Hair follicular keratinocyte (primary cell): ENCODE data around the gene ZNF276. TPM values are rescaled to one million over a fixed set of nuclear protein-coding genes. Genes with fewer than 3 reads are reported as not detected.

ENCODE experiments used
- total RNA-seq: library from RNA; depleted of rRNA; stranded (reverse); fragments of >200 nt; gene quantifications from 2 replicates; pipeline ENCODE4 v1.2.3, GENCODE V29; 2015

Gene ZNF276, protein sequence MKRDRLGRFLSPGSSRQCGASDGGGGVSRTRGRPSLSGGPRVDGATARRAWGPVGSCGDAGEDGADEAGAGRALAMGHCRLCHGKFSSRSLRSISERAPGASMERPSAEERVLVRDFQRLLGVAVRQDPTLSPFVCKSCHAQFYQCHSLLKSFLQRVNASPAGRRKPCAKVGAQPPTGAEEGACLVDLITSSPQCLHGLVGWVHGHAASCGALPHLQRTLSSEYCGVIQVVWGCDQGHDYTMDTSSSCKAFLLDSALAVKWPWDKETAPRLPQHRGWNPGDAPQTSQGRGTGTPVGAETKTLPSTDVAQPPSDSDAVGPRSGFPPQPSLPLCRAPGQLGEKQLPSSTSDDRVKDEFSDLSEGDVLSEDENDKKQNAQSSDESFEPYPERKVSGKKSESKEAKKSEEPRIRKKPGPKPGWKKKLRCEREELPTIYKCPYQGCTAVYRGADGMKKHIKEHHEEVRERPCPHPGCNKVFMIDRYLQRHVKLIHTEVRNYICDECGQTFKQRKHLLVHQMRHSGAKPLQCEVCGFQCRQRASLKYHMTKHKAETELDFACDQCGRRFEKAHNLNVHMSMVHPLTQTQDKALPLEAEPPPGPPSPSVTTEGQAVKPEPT
- total RNA-seq: 10.5 TPM in 2 replicates

DNA sequence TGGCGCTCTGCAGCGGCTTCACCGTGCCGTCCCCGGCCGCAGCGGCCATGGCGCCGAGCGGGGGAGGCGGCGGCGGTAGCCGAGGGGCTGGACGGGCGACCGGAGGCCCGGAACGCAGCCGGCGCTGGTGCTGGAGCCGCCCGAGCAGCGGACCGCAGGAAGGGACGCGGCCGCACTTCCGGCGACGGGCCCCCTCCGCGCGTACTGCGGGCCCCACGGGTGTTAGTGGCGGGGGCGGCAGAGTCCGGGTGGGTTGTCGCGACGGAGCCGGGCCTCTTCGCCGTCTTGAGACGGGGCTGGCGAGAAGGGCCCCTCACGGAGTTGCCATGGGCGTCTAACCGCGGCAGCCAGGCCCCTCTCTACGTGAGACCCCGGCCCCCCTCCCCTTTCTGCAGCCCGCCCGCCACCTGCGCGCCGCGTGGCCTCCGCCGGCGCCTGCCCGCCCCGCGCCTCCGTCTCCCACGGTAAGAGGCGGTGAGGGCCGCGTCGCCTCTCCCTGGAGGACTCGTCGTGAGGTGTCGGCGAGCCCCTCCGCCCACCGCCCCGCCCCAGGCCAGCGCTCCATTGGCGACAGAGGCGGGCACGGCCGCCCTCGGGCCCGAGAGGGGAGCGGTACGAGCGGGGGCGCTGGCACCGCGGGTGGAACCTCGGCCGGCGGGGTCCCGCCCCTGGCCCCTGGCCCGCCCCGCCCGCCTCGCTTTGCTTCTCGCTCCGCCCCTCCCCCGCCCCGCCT, at the start of gene ZNF276, which contains the start of gene VPS9D1:
ZNF276 (plus strand) TSS at position 725 of the 733 bp plus-strand sequence. CDS start 104 bp downstream, outside the sequence.
VPS9D1 (minus strand) TSS at position 86 of the 733 bp plus-strand sequence; CDS start at position 49, 37 bp downstream.

DNA sequence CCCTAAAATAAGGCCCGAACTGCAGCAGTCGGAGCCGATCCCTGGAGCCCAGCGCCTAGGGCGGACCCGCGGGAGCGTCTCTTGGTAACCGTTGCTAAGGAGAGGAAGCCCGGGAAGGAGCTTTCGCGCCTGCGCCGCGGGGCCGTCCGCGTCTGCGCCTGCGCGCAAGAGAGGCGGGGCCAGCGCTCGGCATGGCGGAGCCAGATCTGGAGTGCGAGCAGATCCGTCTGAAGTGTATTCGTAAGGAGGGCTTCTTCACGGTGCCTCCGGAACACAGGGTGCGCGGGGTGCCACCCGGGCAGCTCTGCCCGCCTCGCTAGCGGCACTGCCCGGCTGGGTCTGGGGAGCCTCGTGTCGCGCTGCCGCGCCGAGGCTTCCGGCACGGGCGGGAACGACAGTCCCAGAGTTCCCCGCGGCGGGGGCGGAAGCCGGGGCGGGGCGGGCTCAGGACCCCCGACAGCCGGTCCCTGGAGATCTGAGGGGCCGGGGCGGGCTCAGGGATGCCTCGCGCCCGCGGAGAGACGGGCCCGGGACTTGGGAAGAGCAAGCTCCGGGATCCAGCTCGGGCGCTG, 34.7 kb upstream of the ZNF276 start, which contains the start of gene CDK10:
CDK10 (plus strand) TSS at position 170 of the 572 bp plus-strand sequence; CDS start at position 192, 22 bp downstream.

DNA sequence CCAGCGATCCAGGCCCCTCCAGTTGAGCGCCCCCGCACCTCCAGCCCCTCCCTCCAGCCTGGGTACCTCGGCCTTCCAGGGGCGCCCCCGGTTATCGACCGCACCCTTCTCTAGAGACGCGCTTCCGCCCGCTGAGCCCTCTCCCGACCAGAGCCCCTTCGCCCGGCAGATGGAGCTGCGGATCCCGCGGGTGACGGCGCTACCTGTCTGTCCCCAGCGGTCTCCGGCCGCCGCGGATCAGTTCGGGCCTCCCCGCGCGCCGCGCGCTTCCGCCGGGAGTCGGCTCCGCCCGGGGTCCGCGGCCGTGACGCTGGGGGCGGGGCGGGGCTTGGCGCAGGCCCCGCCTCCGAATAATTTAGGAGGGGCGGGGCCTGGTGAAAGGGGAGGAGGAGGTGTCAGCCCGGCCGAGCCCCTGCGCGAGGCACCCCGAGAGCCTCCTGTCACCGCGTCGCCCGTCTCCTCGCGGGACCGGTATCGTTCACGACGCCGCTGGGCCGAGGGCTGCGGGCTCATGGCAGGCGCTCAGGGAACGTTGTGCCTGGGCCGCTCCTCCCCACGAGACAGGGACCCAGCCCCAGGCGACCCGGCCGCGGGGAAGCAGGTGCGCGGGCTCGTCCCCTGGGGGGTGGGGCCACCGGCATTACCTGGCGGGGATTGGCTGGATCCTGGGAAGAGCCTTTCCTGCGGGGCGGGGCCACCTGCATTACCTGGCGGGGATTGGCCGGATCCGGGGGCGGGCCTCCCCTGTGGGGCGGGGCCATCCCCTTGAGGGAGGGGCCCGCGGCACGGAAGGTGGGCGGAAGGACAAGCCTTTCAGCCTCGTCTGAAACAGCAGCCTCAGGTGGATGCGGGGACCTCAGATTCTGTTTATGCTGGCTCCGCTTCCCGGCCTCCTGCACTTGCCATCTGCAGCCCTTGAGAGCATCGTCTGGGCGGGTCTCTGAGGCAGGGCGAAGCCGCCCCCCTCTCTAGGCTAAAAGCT, 19.6 kb upstream of the ZNF276 start, which contains the start of gene SPATA2L:
SPATA2L (minus strand) TSS at position 281 of the 982 bp plus-strand sequence. CDS start 473 bp downstream, outside the sequence.

Other genes with a start within 250 kb of the ZNF276 start
- 43.9 and 51.7 TPM in 2 replicates for gene ANKRD11, start 231.0 kb upstream of the ZNF276 start, total RNA-seq
- gene SPG7, start 213.1 kb upstream of the ZNF276 start, total RNA-seq: 63.1 and 126 TPM in 2 replicates
- gene RPL13, start 160.9 kb upstream of the ZNF276 start, total RNA-seq: 7,681 and 7,976 TPM in 2 replicates
- gene CPNE7, start 145.8 kb upstream of the ZNF276 start, total RNA-seq: 0.70 and 4.8 TPM in 2 replicates
- not detected in 2 replicates for gene DPEP1, start 107.9 kb upstream of the ZNF276 start, total RNA-seq
- 97.5 and 103 TPM in 2 replicates for gene CHMP1A, start 63.8 kb upstream of the ZNF276 start, total RNA-seq
- gene SPATA33, start 63.7 kb upstream of the ZNF276 start, total RNA-seq: 3.6 and 5.2 TPM in 2 replicates
- gene CDK10, start 34.8 kb upstream of the ZNF276 start, total RNA-seq: 34.2 and 49.0 TPM in 2 replicates
- 14.1 and 18.1 TPM in 2 replicates for gene SPATA2L, start 19.8 kb upstream of the ZNF276 start, total RNA-seq
- gene VPS9D1, start 639 bp upstream of the ZNF276 start, total RNA-seq: 2.7 and 4.8 TPM in 2 replicates
- gene FANCA, start 95.1 kb downstream of the ZNF276 start, total RNA-seq: 11.2 and 15.5 TPM in 2 replicates
- 1.2 and 1.3 TPM in 2 replicates for gene SPIRE2, start 106.9 kb downstream of the ZNF276 start, total RNA-seq
- 111 and 127 TPM in 2 replicates for gene TCF25, start 152.1 kb downstream of the ZNF276 start, total RNA-seq
- 3.9 and 4.1 TPM in 2 replicates for gene MC1R, start 197.3 kb downstream of the ZNF276 start, total RNA-seq
- 105 and 143 TPM in 2 replicates for gene TUBB3, start 201.8 kb downstream of the ZNF276 start, total RNA-seq
- gene DEF8, start 227.2 kb downstream of the ZNF276 start, total RNA-seq: 72.9 and 85.9 TPM in 2 replicates